Measurements from ENCODE around the gene TRIM2. TPM values are rescaled to one million over a fixed set of nuclear protein-coding genes. Genes with fewer than 3 reads are reported as not detected.

The TRIM2 gene
- total RNA-seq, 1 donor from 2014 or later = 90.6 TPM

DNA sequence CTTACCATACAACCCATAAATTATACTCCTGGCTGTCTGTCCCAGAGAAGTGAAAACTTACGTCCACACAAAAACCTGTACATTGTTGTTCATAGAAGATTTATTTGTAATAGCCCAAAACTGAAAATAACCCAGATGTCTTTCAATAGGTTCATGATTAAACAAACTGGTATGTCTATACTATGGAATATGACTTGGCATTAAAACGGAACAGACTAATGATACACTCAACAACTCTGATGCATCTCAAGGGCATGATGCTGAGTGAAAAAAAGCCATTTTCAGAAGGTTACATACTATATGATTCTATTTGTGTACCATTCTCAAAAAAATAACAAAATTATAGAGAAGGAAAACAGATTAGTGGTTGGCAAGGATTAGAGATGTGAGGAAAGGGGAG lies 128.7 kb downstream of the TRIM2 start:
- DNase-seq (ENCODE audit: low spot score) = no peak

DNA sequence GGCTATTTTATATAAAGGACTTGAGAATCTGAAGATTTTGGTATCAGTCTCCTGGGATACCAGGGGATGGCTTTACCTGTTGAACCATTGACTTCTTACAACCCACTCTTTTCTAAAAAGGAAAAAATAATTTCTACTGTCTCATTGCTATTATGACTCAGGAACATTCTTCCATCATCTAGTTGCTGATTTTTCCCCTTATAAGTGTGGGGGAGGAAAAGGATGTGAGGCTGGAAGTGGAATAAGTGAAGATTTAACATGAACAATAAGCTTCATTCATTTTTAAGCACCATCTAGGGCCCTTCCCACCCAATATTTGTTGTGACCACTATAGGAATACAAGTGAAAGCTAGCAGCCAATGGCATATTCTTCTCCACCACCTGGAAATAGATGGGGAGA lies 129.6 kb downstream of the TRIM2 start:
- no peak for DNase-seq (ENCODE audit: low spot score)

DNA sequence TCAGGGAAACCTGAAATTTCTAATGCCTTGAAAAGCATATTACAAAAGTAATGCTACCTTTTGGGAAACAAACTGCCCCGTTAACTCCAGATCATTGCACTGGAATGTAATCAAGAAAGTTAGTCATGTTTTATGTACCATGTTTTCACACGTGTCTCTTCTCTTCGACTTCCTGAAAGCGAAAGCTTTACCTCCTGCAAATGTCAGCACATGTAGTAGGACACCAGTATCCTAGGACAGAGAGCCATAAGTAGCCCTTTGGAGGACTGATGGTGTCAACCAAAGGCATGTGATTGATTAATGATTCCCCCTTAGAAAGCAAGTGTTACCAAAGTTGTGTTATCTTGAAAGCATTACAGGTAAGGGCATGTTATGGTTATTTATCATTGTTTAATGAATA lies 131.4 kb downstream of the TRIM2 start:
- DNase-seq (ENCODE audit: low spot score) = no peak

DNA sequence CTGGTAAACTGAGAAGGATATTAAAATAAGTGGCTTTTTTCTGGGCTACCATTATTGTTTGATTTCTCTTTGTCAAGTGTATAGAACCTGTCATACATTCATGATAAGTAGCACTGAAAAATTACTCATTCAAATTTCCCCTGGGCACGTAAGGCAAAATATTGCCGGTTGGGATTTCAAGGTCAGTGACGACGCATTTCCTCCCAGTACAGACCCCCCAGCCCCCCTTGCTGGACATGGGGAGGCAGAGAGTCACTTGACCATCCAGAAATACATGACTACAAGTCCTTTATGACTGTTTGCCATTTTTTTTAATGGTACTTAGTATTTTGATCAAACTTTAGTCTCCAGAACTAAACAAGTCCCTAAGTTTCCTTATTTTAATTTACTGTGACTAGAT lies 133.4 kb downstream of the TRIM2 start:
- no peak for DNase-seq (ENCODE audit: low spot score)

DNA sequence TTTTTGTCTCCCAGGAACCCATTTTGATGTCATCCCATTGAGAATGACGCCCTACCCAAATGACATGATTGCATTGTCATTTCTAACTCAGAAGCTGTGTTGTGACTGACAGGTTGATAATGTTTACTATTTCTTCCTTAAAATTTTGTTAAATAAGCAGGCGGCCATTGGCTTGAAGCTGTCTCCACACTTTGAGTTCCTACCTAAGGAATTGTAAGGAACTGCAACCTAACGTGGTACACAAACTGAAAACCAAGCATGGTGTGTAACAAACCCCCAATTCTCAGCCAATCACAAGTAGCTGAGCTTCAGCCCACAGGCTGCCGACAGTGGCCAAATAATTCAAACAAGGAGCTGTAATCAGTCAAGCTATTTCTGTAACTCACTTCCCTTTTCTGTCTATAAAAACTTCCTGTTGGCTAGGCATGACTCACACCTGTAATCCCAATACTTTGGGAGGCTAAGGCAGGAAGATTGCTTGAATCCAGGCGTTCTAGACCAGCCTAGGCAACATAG lies 137.4 kb downstream of the TRIM2 start:
- no peak for DNase-seq (ENCODE audit: low spot score)

DNA sequence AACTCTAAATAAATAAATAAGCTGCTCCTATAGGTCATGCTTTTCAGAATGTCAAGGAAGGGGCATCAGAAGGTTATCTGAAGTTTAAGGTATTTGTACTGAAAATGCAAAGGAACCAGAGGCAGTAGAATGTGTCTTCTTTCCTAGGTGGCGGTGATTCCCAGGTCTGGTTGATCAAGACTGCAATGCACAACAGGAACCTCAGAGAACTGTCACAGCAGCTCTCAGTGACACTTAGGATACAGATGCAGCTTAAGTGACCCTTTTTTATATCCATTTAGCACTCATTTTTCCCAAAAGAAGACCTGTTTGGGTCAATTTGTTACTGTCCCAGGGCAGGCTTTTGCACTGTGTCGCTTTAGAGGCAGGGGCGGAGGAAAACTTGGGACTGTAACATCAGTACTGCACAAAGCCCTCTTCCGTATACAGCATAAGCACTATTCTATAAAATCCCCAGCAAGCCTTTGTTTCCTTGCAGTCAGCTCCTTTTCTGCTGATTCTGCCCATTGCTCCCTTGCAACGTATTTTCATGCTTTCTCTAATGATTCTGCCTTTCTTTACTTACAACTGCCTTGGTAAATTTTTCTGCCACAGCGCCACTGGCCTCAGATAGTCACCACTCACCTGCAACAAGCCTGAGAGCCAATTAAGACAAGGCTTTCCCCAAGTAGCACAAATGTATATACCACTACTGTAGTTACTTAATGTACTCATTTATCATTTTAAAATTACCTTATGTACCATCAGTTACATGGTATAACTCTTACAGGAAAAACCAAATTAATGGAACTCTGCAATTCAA lies 138.7 kb downstream of the TRIM2 start:
- no peak for DNase-seq (ENCODE audit: low spot score)

DNA sequence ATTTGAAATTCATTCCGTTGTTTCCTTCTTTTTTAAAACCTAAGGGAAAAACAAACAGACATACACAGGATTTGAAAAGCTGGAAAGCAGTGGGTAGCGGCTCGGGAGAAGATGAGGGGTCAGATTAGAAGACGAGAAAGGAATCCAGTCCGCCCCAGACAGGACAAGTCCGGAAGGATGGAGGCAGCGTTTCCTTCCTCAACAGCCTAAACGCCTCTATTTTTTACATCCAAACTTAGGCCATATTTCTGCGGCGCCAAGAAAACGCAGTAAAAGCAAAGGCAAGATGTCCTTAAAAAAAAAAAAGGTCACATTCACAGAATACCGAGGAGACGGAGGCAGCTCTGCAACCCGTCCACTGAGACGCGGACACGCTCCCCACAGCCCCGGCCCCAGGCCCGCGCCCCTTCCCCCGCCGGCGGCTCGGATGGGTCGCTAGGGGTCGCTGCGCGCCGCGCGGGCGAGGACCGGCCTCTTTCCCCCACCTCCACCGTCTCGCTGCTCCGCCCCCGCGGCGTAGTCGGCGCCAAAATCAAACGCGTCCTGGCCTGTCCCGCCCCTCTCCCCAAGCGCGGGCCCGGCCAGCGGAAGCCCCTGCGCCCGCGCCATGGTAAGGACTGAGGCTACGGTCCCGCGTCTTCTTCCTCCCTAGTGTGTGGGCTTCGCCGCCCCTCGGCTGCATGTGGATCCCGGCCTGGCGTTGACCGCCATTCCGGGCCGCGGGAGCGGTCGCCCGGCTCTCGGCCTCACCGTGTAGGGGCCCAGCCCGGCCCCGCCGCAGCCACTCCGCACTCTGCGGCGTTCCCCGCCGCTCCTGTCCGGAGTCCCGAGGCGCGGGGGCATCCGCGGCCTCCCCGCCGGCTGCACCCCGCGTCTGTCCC lies 140.1 kb downstream of the TRIM2 start, which contains the start of gene MND1:
TSS of gene MND1 (plus strand) at position 558 of the 881 bp plus-strand sequence. CDS start at position 608, 50 bp downstream.
- DNase-seq (ENCODE audit: low spot score) = peak; percentile 86

DNA sequence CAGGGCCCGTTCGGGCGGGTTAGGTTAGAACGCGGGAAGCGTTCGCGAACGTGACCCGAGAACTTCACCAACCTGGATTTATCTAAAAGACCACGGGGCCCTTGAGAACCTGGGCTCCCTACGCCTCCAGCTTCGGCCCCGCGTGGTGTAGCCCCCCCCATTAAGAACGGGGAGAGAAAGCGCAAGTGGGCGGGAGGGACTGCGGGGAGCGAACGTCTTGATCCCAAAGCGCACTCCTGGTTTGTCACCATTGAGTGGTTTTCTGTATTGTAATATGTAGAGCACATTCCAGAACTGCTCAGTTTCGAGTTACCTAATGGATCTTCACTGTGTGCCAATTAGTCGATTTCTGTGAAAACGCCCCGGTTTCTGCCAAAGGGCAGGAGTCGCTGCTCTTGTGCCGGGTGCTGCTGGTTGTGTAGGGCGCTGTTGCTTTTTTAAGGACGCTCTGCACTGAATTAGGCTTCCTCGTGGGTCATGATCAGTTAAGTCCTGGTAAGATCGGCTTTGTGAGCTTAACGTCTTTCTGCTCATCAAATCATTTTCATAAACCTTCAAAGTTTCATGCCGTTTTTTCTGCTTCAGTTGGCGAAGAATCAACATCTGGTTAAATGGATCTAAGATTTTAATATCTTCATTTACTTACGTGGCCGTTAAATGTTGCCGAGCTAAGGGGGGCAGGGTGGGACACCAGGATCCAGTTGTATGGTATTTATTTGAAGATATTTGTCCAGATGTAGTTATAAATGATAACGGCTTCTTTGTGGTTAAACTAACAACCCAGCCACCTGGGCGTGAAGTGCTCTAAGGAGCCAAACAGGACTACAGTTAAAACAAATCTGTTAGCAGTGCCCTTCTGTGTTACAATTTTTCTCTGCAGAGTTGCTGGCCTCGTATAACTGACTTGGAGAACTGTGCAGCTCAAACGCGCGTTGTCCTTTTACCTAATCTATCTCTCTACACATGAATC lies 141.1 kb downstream of the TRIM2 start:
- DNase-seq (ENCODE audit: low spot score) = peak; percentile 43

DNA sequence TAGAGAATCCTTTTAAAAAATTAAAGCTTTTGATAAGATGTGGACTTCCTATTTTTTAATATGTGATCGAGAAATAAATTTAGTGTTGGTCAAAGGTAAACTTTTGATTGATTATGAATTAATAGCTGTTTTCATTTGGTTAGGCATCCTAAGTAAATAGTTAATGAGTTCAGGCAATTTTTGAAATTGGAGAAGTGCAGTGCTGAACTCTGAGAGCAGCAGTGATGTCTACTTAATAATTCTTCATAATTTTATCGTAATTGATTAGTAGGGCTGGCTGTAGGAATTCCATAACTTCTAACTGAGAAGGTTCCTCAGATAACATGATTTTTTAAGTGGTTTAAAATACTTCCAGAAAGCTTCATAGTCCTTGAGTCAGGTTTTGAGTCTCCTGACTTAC lies 141.8 kb downstream of the TRIM2 start:
- DNase-seq (ENCODE audit: low spot score) = no peak

DNA sequence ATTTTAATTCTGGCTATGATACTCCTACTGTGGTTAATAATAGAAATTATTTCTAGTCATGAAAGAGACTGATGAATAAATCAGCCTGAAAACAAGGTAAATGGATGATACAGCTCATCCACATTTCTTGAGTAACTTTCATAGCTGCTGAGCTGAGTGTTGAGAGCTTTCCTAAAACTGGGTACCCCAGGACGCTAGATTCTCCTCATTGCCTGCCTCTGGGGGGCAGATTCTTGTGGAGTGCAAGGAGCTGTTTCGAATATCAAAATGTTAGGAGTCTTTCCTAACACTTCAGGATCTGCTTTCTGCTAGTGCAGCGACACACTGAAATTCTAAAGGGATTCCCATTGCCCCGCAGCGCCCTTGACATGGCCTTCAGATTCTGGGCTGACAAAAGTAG lies 142.3 kb downstream of the TRIM2 start:
- DNase-seq (ENCODE audit: low spot score) = no peak

DNA sequence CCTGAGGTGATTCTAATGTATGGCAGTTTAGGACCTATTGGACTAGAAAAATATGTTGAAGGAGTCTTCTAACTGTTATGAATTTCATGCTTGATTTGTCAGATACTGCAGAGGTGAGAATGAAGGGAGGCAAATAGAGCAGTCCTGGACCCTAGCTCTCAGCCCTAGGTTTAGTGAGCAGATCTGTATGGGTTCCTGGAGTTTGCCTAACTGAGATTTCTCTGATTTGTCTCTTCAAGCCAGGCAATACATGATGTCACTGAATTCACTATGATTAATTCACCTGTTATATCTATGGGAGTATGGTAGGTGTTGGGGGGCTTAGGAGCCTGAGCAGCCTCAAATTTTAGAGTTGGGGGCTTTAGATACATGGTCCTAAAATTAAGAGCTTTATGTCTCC lies 142.9 kb downstream of the TRIM2 start:
- no peak for DNase-seq (ENCODE audit: low spot score)

DNA sequence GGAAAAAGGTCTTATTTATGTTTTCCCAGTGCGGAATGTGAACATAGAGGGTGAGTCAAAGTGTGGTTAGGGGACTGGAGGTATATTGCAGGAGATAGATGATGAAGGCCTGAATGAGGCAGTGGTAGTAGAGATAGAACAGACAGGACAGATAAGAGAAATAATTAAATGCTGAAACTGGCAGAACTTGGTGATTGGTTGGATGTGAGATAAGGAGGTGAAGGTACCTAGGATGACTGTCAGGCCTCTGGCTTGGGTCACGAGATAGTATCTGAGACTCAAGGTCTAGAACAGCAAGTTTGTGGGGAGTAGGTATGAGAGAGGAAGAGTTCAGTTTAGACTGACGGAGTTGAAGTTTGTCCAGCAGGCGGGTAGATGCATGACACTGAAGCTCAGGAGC lies 143.8 kb downstream of the TRIM2 start:
- no peak for DNase-seq (ENCODE audit: low spot score)

DNA sequence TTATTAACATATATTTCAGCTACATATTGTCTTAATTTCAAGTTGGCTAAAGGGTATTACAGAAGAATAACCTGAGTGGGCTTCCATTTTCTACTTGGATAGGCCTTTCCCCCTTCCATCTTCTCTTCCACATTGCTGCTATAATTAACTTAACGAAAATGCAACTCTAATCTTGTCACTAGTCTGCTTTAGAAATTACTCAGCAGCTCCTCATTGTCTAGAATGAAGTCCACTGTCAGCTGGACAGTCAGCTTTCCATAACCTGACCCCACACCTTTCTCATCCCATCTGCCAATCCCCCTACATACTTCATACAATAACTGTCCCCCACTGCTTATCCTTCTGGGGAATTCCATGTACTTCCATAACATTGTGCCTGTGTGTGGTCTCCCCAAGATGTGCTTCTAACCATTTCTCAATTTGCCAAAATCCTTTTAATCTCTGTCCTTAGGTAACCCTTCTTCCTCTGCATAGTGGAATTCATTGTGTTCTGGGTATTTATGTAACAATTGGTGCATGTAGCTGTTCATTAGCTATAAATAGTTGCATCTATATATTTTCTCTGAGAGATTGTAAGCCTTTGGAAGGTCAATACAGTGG lies 145.1 kb downstream of the TRIM2 start:
- no peak for DNase-seq (ENCODE audit: low spot score)

DNA sequence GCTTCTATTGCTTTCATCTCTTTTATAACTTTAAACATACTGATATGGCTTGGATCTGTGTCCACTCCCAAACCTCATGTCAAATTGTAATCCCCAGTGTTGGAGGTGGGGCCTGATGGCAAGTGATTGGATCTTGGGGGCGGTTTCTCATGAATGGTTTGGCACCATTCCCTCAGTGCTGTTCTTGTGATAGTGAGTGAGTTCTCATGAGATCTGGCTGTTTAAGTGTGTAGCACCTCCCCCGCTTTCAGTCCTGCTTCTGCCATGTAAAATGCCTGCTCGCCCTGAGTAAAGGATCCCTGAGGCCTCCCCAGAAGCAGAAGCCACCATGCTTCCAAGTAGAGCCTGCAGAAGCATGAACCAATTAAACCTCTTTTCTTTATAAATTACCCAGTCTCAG lies 157.9 kb downstream of the TRIM2 start:
- DNase-seq (ENCODE audit: low spot score) = no peak

DNA sequence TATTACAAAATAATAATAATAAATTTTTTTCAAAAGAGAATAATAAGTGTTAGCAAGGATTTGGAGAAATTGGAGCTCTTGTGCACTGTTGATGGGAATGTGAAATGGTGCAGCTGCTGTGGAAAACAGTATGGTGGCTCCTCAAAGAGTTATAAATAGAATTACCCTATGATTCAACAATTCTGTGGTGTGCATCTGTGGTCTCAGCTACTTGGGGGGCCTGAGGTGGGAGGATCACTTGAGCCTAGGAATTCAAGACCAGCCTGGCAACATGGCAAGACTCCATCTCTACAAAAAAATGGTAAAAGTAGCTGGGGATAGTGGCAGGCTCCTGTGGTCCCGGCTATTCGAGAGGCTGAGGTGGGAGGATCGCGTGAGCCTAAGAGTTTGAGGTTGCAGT lies 159.8 kb downstream of the TRIM2 start:
- DNase-seq (ENCODE audit: low spot score) = no peak

DNA sequence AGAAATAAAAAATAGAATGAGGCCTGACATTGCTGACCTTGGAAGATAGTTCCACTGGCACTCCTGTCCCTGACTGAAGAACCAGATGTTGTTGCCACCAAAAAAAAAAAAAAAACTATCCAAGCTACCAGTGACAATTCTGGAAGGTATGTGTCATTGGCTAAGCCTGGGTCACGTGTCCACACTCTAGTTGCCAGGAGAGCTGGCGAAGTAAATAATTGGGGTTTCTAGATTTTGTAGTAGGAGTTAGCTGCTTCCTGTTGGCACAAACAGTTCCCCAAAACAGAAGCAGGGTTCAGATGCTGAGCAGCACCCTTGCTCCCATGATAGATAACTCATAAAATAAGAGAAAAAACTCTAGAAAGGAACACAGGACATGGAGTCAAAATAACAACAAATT lies 160.8 kb downstream of the TRIM2 start:
- no peak for DNase-seq (ENCODE audit: low spot score)

DNA sequence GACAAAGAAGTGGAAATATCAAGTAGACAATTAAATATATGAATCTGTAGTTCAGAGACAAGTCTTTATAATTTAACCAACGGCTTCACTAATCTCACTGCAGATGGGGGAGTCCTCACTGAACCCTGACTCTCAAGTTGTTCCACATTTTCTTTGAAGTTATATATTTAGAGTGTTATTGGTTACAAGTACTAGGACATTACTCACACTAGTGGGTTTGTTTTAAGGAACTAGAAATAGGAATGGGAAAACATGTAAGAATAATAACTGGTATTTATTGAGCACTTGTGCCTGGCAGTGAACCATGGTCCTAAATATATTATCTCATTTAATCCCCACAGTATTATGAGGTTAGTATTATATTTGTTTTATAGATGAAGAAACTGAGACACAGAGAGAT lies 162.2 kb downstream of the TRIM2 start:
- DNase-seq (ENCODE audit: low spot score) = no peak

DNA sequence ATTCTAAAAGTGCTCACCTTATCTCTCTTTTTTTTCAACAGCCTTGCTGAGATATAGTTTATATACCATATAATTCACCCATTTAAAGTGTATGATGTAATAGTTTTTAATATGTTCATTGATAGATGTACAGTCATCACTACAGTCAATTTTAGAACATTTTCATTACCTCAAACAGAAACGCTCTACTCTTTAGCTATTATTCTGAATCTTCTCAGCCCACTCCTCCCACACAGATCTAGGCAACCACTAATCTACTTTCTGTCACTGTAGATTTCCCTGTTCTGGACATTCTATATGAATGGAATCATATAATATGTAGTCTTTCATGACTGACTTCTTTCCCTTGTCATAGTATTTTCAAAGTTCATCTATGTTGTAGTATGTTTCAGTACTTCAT lies 162.8 kb downstream of the TRIM2 start:
- no peak for DNase-seq (ENCODE audit: low spot score)

DNA sequence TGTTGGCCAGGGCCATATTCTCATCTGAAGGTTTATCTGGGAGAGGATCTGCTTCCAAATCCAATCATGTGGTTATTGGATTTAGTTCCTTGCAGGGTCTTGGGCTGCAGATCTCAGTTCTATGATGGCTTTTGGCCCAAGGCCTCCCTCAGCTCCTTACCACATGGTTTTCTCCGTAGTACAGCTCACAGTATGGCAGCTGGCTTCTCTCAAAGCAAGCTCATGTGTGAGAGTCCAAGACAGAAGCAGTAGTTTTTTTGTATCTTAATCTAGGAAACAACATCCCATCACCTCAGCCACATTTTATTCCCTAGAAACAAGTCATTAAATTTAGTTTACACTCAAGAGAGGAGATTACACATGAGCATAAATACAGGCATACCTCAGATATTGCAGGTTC lies 164.8 kb downstream of the TRIM2 start:
- DNase-seq (ENCODE audit: low spot score) = no peak

DNA sequence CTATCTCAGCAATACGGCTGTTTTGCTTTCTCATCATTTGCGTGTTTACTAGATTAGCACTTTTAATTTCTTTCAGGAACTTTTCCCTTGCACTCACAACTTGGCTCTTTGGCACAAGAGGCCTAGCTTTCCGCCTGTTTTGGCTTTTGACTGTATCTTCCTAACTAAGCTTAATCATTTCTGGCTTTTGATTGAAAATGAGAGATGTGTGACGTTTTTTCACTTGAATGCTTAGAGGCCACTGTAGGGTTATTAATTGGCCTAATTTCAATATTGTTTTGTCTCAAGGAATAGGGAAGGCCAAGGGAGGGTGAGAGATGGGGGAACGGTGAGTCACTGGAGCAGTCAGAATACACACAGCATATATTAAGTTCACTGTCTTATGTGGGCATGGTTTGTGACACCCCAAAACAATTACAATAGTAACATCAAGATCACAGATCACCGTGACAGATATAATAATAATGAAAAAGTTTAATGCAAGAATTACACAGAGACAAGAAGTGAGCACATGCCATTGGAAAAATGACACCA lies 167.5 kb downstream of the TRIM2 start:
- no peak for DNase-seq (ENCODE audit: low spot score)

All from ureter (tissue), 1 donor.